GM03348 (cell line): ENCODE measurements around the gene OXTR.

Experiments
- DNase-seq: peaks from one replicate; pipeline ENCODE4 v3.0.0; 2012; ENCODE audit warnings: low spot score

OXTR gene

GRCh38 chr3:8767667-8768363, 1.6 kb downstream of the OXTR start:
- DNase-seq, result peak; percentile 37

- DNase-seq, result no peak
Observed at GRCh38 chr3:8767256-8767666, 2.2 kb downstream of the OXTR start.

GRCh38 chr3:8766148-8766547, 3.3 kb downstream of the OXTR start:
- DNase-seq, result no peak

GRCh38 chr3:8765528-8765927, 3.9 kb downstream of the OXTR start:
- no peak for DNase-seq

GRCh38 chr3:8764528-8764927, 4.9 kb downstream of the OXTR start:
- no peak for DNase-seq

GRCh38 chr3:8762607-8763377, 6.6 kb downstream of the OXTR start:
- DNase-seq, result no peak

- no peak for DNase-seq
Observed at GRCh38 chr3:8761866-8762265, 7.5 kb downstream of the OXTR start.

GRCh38 chr3:8760506-8760905, 8.9 kb downstream of the OXTR start:
- no peak for DNase-seq

GRCh38 chr3:8760091-8760490, 9.3 kb downstream of the OXTR start:
- no peak for DNase-seq

- no peak for DNase-seq
Observed at GRCh38 chr3:8759038-8759707, 10.2 kb downstream of the OXTR start.

GRCh38 chr3:8757551-8758518, 11.6 kb downstream of the OXTR start:
- peak; percentile 88 for DNase-seq

- DNase-seq, result no peak
Observed at GRCh38 chr3:8756671-8757070, 12.7 kb downstream of the OXTR start.

- no peak for DNase-seq
Observed at GRCh38 chr3:8755564-8756237, 13.7 kb downstream of the OXTR start.

- DNase-seq, result no peak
Observed at GRCh38 chr3:8755097-8755496, 14.3 kb downstream of the OXTR start.

- DNase-seq, result no peak
Observed at GRCh38 chr3:8752832-8753231, 16.6 kb downstream of the OXTR start.

- no peak for DNase-seq
Observed at GRCh38 chr3:8749316-8749715, 20.1 kb downstream of the OXTR start.

GRCh38 chr3:8746780-8747345, 22.6 kb downstream of the OXTR start:
- no peak for DNase-seq

GRCh38 chr3:8745619-8746370, 23.6 kb downstream of the OXTR start:
- DNase-seq, result no peak

- DNase-seq, result no peak
Observed at GRCh38 chr3:8743911-8744310, 25.5 kb downstream of the OXTR start.

GRCh38 chr3:8743021-8743601, 26.3 kb downstream of the OXTR start:
- DNase-seq, result peak; percentile 75
